Fibroblast of pulmonary artery (primary cell): ENCODE measurements around the gene TRPM4.

ENCODE experiments used
- DNase-seq: peaks from one replicate; pipeline ENCODE4 v3.0.0-alpha.2; 2010; ENCODE audit warnings: low read depth
- H3K4me3 ChIP-seq: replicated peaks from 2 replicates; pipeline ENCODE4 v1.5.1; 2011; ENCODE audit warnings: low read depth, mild to moderate bottlenecking, control low read depth, low read length, moderate library complexity
- TF ChIP-seq, protein P1 (sequence below): IDR thresholded peaks from 2 replicates; pipeline ENCODE4 v1.5.1; 2011; ENCODE audit warnings: mild to moderate bottlenecking, control low read depth, low read length, inconsistent platforms; ENCODE audit errors: missing control alignments

The TRPM4 gene

DNA sequence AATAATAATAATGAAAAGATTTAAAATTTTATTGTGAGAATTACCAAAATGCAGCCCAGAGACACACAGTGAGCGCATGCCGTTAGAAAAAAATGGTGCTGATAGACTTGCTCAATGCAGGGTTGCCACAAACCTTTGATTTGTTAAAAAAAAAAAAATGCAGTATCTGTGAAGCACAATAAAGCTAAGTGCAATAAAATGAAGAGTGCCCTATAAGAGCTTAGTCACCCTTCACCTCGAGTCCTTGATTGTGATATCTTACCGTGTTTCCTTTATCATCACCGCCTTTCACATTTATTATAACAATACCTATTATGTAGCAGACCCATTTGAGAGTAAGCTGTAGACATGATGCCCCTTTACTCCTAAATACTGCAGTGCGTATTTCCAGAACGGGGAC, 84.2 kb downstream of the TRPM4 start:
- TF ChIP-seq, protein P1, sequence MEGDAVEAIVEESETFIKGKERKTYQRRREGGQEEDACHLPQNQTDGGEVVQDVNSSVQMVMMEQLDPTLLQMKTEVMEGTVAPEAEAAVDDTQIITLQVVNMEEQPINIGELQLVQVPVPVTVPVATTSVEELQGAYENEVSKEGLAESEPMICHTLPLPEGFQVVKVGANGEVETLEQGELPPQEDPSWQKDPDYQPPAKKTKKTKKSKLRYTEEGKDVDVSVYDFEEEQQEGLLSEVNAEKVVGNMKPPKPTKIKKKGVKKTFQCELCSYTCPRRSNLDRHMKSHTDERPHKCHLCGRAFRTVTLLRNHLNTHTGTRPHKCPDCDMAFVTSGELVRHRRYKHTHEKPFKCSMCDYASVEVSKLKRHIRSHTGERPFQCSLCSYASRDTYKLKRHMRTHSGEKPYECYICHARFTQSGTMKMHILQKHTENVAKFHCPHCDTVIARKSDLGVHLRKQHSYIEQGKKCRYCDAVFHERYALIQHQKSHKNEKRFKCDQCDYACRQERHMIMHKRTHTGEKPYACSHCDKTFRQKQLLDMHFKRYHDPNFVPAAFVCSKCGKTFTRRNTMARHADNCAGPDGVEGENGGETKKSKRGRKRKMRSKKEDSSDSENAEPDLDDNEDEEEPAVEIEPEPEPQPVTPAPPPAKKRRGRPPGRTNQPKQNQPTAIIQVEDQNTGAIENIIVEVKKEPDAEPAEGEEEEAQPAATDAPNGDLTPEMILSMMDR, result no peak
- H3K4me3 ChIP-seq, result no peak overlapping the region
- DNase-seq, result no peak

DNA sequence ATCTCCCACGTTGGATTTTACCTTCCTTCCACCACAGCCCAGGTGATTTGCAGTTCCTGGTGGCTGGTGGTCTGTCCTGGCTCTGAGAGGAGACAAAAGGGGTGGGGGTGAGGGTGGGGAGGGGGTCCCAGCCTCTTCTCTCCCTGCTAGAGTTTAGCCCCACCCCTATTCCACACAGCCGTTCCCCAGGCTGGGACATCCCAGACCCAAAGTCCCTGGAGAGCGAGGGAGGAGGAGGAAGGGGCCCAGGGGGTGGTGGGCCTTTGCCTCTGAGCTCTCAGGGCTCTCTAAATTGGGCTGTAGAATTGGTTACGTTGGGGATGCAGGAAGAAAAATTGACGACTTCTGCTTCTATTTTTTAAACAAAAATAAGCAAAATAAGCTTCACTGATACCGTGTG, 85.5 kb downstream of the TRPM4 start:
- TF ChIP-seq, protein P1, result no peak
- H3K4me3 ChIP-seq, result no peak overlapping the region
- DNase-seq, result no peak

DNA sequence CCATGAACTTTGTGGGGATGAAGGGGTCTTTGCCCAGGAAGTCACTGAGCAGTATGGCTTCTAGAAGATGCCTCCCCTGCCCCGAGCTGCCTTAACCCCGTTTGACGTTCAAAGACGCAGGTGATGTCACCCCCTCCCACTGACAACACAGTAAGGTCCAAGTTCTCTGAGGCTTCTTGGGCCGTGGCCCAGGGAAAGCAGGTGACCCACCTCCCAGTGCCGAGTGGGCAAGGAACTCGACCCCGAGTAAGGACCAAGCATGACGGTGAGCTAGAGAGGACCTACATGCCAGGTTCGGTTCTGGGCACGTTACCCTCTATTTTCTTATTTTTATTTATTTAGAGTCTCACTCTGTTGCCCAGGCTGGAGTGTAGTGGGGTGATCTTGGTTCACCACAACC, 86.1 kb downstream of the TRPM4 start:
- TF ChIP-seq, protein P1, result no peak
- DNase-seq, result no peak
- no peak overlapping the region for H3K4me3 ChIP-seq

DNA sequence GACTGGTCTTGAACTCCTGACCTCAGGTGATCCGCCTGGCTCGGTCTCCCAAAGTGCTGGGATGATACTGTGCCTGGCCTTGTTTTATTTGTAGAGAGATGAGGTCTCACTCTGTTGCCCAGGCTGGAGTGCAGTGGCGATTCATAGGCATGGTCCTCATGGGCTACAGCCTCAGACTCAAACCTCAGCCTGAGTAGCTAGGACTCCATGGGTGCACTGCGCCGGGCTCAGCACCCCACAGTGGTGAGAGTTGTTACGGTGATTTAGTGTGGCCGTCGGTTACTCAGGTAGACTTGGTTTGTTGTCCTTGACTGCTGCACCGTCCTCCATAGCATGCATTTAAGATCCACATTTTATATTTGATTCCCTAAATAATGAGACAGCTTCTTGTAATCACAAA, 86.7 kb downstream of the TRPM4 start:
- no peak overlapping the region for H3K4me3 ChIP-seq
- TF ChIP-seq, protein P1, result no peak
- DNase-seq, result no peak

DNA sequence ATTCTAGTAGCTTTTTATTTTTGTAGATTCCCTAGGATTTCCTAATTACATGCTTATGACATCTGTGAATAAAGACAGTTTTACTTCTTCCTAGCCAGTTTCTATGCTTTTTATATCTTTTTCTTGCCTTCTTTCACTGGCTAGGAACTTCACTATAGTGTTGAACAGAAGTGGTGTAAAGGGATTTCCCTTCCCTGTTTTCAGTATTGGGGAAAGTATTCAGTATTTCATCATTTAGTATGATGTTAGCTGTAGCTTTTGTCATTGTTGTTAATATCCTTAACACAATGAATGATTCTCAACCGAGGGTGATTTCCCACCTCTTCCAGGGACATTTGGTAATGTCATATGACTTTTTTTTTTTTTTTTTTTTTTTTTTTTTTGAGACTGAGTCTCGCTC, 90.1 kb downstream of the TRPM4 start:
- TF ChIP-seq, protein P1, result no peak
- no peak overlapping the region for H3K4me3 ChIP-seq
- no peak for DNase-seq

DNA sequence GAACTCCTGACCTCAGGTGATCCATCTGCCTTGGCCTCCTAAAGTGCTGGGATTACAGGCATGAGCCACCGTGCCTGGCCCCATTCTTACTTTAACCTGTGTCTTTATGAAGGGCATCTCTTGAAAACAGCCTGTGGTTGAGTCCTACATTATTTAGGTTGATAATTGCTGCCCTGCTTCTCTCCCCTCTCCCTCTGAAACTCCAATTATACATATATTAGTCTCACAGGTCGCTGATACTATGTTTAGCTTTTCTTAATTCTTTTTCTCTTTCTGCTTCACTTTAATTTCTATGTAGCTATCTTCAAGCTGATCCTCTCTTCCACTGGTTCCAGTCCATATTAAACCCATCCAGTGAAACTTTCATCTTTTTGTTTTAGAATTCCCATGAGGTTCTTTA, 92.3 kb downstream of the TRPM4 start:
- TF ChIP-seq, protein P1, result no peak
- no peak for DNase-seq
- no peak overlapping the region for H3K4me3 ChIP-seq

DNA sequence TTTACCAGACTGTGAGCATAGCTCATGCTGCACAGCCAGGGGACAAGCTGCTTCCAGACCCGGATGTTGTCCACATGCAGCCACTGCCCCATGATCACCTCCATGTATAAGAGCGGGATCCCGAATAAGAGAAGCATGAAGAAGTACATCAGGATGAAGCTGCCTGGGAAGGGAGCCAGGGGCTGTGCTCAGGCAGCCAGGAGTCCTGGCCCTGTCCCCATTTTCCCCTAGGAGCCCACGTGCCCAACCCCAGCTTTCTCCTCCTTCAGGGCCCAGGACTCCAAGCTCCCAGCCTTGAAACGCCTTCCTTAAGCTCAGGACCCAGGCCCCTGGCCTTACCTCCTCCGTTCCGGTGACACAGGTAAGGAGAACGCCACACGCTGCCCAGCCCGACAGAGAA, 98.1 kb downstream of the TRPM4 start:
- TF ChIP-seq, protein P1, result no peak
- no peak overlapping the region for H3K4me3 ChIP-seq
- DNase-seq, result no peak
